Tongue (tissue), 2 donors: ENCODE data around the gene PRCD. TPM values are rescaled to one million over a fixed set of nuclear protein-coding genes. Genes with fewer than 3 reads are reported as not detected.

Experiments
- DNase-seq: peaks from one replicate; pipeline ENCODE4 v3.0.0-alpha.2; 2015
- total RNA-seq: library from RNA; depleted of rRNA; stranded (reverse); fragments of >200 nt; gene quantifications from one replicate; pipeline ENCODE4 v1.2.3, GENCODE V29; 2014

The PRCD gene, protein sequence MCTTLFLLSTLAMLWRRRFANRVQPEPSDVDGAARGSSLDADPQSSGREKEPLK
- 0.31 TPM for total RNA-seq

DNA sequence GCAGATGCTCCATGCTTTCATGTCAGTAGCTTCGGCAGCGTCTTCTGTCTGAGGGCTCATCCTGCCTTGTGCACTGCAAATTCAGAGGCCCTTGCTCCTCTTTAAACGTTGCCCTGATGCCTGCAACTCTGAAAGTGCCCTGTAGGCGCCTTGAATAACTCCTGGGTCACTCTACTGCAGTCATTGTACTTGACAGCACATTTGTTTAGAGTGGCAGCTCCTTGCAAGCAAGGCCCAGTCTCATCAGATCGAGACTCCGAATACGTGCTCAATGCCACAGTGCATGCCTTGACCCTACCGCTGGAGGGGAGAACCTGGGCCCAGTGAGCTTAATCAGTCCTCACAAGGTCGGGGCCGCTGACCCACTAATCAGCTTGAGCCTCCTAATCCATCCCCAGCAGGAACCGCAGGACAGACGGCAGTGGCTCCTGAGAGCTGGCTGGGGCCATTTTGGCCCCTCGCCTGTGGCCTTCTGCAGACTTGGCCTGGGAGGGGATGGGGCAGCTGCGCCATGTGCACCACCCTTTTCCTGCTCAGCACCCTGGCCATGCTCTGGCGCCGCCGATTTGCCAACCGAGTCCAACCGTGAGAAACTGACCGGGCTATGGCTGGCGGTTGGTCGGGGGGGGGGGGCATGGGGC is at the start of gene PRCD:
TSS of gene PRCD (plus strand) at position 414 of the 641 bp plus-strand sequence. CDS start at position 512, 98 bp downstream.
- no peak for DNase-seq

DNA sequence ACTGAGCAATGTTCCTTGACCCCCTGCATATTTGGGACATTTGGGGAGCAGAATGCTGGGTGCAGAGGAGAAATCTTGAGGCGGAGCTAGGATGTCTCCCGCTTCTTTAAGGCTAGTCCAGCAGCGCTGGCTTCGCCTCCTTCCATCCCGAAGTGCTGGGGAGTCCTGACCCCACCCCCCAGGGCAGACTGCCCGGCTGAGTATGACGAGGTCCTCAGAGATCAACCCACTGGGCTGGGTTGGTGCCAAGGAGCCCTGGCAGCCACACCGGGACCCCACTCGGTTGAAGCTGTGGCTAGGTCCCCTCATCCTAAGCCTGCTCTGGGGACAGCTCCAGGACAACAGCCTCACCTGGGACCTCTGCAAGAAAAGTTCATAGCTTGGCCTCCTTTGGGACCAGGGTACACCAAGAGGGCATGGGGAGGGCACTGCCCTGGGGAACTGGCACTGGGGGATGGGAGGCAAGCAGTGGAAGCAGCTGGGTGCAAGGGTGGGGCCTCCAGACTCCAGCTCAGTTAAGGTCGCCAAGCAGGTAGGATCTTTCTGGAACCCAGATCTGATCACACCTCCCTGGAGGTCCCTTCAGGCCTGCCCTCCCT is 49.6 kb upstream of the PRCD start:
- DNase-seq: no peak

DNA sequence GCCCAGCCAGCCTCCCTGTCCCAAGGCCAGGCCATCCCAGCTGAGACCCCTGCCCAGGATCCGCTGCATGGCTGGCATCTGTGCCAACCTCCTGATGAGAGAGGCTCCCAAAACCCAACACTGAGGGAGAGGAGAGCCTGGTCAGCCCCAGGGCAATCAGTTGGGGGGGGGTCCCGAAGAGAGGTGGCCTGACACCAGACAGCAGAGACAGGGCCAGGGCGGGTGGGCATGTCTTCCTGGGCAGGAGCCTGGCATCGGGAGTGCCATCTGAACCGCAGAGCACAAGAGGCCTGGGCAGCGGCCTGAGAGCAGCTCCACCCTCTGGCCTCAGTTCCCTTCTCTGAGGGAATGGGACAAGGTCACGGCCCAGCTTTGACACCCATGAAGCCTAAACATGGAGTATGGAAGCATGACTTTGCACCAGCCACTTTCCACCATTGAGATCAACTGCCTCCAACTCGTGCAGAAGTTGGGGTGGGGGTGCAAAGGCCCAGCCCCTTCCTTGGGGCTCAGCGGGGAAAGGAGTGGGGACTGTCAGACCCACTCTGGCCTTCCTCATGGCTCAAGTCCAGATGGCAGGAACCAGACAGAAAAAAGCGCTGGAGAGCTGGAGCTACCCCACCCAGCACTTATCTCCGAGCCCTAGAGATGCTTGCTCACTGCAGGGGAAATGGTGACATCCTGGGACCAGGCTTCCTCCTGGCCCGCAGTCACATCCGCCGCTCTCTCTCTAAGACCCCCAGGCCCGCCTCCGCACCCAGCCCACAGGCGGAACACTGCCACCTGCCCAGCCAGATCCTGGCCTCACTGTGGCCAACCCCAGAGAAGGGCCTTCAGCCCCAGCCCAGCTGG is 48.3 kb upstream of the PRCD start:
- DNase-seq: no peak

DNA sequence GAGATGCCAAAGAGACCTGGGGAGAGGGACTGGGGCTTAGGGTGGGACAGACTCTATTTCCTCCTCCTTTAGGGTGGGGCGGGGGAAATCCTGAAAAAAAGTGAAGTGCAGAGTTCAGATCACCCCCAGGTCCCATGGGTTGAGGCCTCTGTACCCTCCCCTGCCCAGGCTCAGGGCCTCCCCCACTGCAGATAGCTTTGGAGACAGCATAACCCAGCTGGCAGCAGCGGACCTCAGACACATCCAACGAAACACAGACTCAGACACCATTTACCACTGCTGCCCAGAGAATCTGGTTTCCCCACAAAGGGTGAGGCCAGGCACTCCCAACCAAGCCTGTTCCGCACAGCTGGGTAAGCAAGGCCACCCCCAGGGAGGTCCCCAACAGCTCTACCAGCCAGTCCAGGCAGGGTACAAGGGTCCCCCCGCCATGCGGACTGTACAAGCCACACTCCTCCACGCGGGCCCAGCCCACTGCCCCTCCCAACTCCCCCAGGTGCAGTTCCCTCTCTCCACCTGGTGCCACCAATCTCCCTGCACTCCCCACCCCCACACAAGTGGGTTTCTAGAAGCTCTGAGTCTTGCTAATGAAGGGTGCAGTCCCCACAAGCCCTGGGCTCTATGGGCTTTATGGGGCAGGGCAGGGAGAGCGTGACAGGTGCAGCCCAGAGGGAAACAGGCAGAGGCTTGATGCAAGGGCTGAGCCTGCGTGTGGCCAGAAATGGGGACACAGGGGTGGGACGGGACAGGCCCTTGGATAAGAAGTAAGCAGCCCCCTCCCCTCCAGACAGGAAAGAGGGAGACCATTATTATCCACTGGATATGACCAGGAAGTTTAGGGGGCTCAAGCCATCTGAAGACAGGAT is 47.5 kb upstream of the PRCD start:
- peak; percentile 48 for DNase-seq

DNA sequence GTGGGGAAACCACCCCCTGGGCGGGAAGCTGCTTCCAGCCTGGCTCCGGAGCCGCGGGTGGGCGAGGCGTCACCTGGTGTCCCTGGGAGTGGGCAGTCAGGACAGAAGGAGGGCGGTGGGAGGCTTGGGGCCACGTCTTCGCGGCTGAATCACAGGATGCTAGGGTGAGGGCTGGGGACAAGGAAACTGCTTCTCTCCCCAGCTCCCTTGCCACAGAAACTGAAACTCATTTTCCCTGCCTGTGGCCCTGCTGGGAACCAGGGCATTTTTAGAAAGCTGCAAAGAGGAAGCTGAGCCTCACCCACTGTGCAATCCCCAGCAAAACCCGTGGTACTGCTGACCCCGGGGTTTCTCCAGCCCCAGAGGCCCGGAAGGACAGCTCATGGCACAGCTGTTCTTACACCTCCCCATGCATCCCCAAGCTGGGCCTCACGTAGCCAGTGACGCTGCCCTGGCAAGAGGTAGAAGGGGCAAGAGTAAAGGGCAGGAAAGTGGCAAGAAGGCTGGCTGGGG is 46.8 kb upstream of the PRCD start:
- DNase-seq: peak; percentile 70

DNA sequence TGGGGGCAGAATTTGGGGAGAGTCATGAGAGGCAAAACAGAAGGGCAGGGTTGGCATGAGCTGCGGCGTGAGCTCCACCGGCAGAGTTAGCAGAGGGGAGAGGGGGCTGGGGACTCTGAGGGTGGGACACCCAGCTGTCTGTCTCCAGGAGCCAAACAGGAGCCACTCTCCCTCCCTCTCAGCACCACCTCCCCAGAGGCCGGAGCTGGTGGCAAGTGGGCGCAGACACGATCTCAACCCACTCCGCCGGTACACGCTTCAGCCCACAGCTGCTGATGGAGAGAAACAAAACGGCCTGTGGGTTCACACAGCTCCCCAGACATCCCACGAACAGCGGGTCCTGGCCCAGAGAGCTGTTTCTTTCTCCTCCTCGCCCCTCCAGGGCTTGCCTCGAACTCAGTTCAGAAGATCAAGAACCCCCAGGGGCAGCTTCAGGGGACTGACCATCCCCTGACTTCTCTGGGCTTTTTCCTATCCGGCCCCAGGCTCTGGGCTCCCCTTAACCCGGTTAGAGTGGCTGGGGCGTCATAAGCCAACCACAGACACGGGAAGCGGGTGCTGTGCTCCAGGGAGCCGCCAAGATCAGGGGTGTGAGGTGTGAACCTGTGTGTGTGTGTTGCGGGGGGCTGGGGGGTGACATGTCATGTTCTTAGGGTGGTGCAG is 46.2 kb upstream of the PRCD start:
- DNase-seq: no peak

DNA sequence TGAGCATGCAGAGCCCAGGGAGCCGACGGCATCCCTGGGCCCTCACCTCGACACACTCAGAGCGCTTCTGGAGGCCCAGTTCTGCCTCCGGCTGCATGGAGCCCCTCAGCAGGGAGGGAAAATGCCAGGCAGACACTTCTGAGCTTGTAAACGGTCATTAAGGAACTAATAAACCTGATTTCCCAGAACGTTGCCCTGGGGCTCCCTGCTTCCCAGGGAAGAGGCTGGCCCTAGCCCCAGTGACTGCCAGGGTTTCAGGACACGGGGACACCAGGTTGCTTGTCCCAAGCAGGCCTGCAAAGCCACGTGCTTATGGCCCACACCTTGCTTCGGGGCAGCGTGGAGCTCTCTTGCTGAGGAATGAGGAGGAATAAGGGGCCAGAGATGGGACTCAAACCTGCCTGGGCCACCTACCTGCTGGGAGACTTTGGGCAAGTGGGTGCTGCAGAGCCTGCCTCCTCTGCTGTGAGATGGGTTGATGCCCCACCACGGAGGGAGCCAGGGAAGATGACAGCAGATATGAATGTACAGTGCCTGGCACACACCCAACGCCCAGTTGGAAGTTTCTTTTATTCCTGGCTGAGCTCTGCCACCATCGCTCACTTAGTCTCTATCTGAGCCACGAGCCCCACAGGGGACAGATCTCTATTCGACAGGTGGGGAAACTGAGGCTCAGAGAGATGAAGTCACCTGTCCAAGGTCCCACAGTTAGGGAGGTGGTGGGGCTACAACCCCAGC is 44.0 kb upstream of the PRCD start:
- DNase-seq: no peak

DNA sequence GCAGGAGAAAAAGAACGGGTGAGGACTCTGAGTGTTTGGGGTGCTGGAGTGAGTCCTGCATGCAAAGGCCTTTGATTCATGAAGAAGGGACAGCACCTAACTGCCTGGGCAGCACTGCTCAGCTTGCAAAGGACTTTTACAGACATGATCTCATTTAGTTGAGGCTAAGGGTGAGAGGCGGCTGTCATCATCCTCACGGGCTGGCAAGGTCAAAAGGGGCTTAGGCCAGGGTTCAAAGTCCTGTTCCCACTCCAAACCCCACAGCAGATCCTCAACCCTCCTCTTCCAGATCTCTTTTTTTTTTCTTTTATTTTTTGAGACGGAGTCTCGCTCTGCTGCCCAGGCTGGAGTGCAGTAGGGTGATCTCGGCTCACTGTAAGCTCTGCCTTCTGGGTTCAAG is 43.4 kb upstream of the PRCD start:
- no peak for DNase-seq

DNA sequence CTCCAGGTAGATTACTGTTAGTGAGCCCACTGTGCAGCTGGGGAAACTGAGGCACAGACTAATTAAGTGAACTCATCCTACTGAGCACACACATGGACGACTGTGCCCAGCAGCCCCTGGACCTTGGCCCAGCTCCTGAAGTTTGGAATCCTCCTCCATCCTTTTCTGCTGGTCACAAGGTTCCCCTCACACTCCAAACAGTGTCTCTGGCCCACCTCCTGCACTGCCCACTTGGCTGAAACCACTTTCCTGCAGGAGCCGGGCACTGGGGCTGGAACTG is 42.2 kb upstream of the PRCD start:
- DNase-seq: no peak

DNA sequence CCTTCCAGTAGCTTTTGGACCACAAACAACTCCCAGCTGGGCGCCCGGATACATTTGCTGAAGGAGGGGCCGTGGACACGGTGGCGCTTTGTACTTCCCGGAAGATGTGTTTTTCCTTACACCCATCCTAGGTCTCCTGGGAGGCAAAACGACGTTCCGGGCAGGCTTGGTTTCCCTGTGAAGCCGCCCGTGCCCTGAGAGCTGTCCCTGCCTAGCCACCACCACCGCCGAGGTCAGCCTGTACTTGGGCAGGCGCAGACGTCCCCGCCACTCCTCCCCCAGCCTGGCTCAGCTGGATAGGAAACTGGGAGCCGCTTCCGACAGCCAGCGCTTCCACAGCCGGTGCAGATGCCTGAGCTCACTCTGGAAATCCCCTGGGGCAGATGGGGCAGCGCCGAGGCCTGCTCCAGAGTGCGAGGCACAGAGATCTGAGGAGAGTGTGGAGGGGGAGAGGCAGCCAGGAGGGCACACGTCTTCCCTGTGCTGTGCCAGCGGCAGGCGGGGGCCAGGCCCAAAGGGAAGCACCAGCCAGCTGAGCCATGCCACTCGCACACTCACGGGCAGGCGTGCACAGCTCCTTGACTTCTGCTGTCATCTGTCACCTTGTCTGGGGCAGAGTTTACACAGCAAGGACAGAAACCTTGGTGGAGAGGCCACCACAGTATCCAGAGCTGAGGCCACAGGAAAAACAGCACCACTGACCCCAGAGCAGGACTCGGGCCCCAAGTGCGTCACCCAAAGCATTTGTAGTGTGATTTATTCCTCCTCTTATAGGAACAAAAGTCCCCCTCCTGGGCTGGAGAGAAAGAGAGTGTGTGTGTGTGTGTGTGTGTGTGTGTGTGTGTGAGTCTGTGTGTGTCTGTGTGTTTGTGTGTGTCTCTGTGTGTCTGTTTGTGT is 41.6 kb upstream of the PRCD start:
- DNase-seq: peak; percentile 82

DNA sequence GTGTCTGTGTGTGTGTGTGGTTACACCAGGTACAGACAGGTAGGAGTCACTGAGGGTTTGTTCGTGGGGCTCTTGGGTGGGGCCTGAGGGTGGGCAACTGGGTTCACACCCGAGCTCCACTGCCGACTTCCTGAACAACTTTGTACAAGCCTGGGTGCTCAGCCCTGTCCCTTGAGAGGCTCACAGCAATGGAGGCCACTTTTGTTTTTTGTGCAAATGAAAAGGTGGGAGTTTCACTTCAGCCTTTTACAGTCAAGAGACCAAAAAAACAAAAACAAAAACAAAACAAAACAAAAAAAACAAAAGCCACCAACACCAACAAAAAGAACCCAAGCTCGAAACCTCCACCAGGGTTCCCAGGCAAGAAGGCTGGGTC is 41.0 kb upstream of the PRCD start:
- no peak for DNase-seq

DNA sequence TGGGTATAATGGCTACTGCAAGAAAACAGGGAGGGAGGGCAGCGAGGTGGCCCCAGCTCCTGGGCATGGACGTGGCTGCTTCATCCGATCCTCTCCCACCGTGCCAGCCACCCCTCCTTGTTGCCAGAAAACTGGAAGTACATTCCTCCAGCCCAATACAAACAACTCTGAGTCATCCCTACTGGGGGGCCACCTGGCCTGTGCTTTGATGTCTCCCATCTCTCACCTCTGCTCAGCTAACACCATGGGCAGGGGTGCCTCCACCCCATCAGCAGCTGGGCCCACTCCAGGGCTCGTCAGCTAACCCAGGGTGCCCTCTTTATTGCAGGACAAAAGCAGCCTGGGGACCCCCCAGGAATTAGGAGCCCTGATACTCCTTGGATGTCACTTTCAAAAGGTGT is 40.6 kb upstream of the PRCD start:
- DNase-seq: no peak

DNA sequence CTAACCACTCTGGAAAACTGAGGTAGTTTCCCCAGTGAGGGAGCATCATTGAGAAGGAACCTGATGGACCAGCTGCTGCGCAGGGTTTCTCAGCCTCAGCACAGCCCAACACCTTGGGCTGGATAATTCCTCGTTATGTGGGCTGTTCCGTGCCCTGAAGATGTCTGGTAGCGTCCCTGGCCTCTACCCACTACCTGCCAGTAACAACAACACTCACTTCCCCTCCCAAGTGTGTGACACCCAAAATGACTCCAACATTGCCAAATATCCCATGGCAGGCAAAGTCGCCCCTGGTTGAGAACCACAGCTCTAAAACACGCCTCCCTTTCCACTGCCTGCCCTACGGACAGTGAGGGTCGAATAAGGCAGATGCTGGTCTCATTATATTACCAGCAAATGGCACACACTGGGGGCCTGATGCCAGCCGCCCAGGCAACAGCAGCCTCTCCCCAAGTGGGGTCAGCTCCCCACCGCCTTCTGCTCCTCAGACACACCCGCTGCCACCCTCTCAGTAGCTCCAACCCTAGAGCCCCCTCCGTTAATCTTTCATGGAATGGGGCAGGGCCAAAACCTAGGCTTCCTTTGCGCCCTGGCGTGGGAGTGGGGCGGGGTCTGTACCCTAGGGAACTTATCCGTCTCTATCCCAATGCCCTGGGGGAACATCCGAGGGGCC is 39.6 kb upstream of the PRCD start:
- DNase-seq: no peak

DNA sequence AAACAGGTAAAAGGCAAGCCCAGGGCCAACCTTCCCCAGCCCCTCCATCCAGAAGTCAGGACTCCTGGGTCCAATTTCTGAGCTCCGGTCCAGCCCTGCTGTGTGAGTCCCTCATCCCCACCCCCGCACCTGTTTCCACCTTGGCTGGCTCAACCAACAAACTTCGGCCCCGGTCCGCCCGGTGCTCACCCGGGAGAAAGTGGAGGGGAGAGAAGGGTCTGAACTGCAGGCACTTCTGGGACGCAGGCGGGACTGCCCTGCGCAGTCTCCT is 39.2 kb upstream of the PRCD start:
- DNase-seq: no peak

DNA sequence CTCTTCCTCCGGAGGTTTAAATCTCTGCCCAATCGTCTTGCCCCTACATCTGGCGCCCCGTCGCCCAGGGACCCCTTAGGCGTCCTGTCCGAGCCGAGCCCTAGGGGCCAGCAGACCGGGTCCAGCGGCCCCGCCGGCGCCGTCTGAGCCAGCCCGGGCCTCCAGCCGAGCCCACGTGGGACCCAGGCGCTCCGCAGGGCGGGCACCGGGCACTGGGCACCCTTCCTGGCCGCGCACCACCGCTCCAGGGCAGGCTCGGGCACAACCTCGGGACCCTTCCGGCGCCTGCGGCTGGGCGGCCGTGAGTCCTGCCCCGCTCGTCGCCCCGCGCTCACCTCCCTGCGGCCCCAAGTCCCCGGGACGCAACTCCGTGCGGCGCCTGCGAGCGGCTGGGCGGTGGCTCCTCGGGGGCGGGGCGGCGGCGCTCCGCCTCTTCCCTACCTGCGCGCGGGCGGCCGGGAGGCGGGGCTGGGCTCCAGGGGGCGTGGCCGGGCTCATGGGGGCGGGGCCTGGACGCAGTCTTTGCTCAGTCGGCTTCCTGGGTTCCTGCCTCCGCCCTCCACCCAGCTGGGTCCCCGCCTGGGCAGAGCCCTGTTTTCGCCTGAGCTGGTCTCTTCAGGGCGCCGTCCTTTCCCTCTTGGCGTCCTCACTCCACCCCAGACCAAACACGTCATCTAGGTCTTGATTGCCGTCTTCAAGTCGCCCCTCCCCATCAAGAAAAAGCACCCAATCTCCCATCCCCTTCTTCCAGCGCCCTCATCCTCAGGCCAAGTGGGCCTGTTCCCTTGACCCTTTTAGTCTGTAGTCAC is 38.6 kb upstream of the PRCD start, which contains the start of gene RHBDF2:
TSS of gene RHBDF2 (minus strand) at position 406 of the 809 bp plus-strand sequence. CDS start 19,899 bp downstream, outside the sequence.
- DNase-seq: peak; percentile 79

DNA sequence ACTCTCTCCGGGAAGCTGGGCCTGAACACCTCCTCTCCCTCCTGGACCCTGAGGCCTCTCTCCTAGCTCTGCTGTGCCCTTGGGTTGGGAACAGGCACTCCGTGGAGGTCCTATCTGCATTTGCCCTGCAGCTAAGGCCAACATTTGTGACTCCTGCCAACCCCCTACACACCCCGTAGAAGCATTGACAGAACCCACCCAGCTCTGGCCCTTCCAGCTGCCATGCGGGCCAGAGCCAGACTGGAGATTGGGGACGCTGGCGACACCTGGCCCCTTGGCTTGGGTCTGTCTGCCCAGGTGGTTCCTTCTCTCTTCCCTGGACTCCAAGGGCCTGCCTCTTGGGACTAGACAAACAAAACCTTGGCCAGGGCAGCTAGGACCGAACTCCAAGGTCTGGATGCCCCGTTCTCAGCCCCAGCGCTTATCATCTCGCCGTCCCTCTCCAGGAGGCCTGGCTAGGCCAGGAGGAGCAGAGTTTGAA is 38.0 kb upstream of the PRCD start:
- no peak for DNase-seq

DNA sequence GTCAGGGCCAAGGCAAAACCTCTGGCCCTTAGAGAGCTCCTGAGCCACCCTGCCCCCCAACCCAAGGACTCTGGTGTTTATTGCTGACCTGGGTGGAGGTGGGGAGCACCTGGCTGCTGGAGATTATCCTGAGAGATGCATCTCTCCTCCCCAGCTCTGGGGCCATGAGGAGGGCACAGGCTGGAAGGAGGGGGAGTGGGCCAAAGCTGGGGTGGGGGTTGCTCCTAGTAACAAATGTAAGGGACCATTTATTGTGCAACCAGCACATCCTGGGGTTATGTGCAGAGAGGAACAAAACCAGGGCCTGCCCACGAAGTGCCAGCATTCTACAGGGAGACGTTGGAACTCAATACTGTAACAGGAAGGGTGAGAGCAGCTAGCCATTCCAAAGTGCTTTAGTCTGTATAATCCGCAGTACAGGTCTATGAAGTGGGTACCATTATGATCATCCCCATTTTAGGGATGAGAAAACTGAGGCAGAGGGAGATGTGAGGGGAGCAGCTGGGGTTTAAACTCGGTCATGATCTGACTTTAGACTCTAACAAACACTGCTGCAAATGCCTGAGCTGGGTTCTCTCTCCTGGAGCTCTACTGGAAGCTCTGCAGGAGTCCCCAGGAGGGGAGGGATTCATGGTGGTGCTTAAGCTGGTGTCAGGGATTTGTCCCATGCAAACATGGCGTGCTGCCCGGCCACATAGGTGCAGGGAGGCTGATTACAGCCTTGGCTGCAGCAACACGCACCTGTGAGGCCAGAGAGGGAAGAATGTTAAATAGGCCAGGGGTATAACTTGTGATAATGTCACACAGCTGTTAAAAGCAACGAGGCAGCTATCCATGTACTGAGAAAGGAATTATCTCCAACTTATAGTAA is 37.3 kb upstream of the PRCD start:
- no peak for DNase-seq
